Endothelial cell of umbilical vein (primary cell): Measurements from ENCODE around the gene CDH23. TPM values are rescaled to one million over a fixed set of nuclear protein-coding genes. Genes with fewer than 3 reads are reported as not detected.

Experiments
- BruUV-seq: library from RNA; stranded (reverse); fragments of 400-500 nt; replicated peaks from 2 replicates; lab custom pipeline; 2021; lab: Mats Ljungman, UMichigan
- CTCF ChIA-PET: fragments of 300-600, 350-600 bp; sonication (Branson Sonifier 250); formaldehyde crosslinking; loops from one replicate; lab custom pipeline; 2021; ENCODE audit warnings: antibody characterized with exemption, inconsistent platforms; lab: Charles Lee
- POLR2A ChIA-PET: fragments of 300-600, 350-600 bp; sonication (Branson Sonifier 250); formaldehyde crosslinking; loops from one replicate; lab custom pipeline; 2021; ENCODE audit warnings: antibody characterized with exemption, inconsistent platforms; lab: Charles Lee
- DNase-seq: peaks from one replicate; pipeline ENCODE4 v3.0.0-alpha.2; 2011; ENCODE audit warnings: low read depth, low spot score
- FAIRE-seq: peaks from 2 replicates; lab custom pipeline; 2011; peaks lifted over from hg19 to GRCh38; lab: Jason Lieb, UNC
- H2AFZ ChIP-seq: 2 replicates; pipeline ENCODE4 v1.6.0; 2012; ENCODE audit warnings: low read depth, low read length, control low read depth, inconsistent platforms
- H3K27ac ChIP-seq: 2 replicates; pipeline ENCODE4 v1.5.1; 2011; ENCODE audit warnings: low read depth, mild to moderate bottlenecking, control low read depth, low read length, moderate library complexity; ENCODE audit not compliant: insufficient read depth
- H3K27me3 ChIP-seq, 2 experiments: 2 replicates each; pipeline versions ENCODE4 v1.6.0 to v1.6.1; 2011; ENCODE audit warnings: low read length in 2 of 2, mixed read lengths in 1 of 2; ENCODE audit not compliant: control insufficient read depth in 2 of 2, insufficient read depth in 2 of 2
- H3K36me3 ChIP-seq, 2 experiments: 2 replicates in 1 of 2; 3 replicates in 1 of 2; pipeline ENCODE4 v1.5.1; 2011; ENCODE audit warnings: low read length in 2 of 2, mild to moderate bottlenecking in 1 of 2, moderate library complexity in 1 of 2; ENCODE audit not compliant: control insufficient read depth in 2 of 2, insufficient read depth in 2 of 2; ENCODE audit errors: extremely low read depth in 1 of 2
- H3K4me1 ChIP-seq: 3 replicates; pipeline ENCODE4 v1.5.1; 2011; ENCODE audit warnings: mild to moderate bottlenecking, low read length; ENCODE audit not compliant: control insufficient read depth, insufficient read depth; ENCODE audit errors: extremely low read depth
- H3K4me2 ChIP-seq: 2 replicates; pipeline ENCODE4 v1.6.1; 2011; ENCODE audit warnings: low read length, control low read depth, mixed read lengths; ENCODE audit not compliant: insufficient read depth
- H3K4me3 ChIP-seq, 3 experiments: fragments of 200-600 bp in 1 of 3; sonication (generic), shearing (Covaris generic) in 1 of 3; replicated peaks in 1 of 3; 2 replicates each; pipeline ENCODE4 v1.5.1; 2011 to 2016; ENCODE audit warnings: control low read depth in 3 of 3, low read length in 3 of 3, mild to moderate bottlenecking in 2 of 3, inconsistent platforms in 1 of 3, low read depth in 1 of 3, moderate library complexity in 1 of 3; ENCODE audit not compliant: insufficient read depth in 1 of 3
- H3K79me2 ChIP-seq: 2 replicates; pipeline ENCODE4 v1.6.0; 2012; ENCODE audit warnings: low read length, inconsistent platforms; ENCODE audit not compliant: control insufficient read depth, insufficient read depth
- H3K9ac ChIP-seq: replicated peaks from 2 replicates; pipeline ENCODE3; 2011; ENCODE audit warnings: low read length, control low read depth; ENCODE audit not compliant: insufficient read depth; ENCODE audit errors: extremely low read depth
- H3K9me1 ChIP-seq: replicated peaks from 3 replicates; pipeline ENCODE4 v1.6.0; 2011; ENCODE audit warnings: mild to moderate bottlenecking, low read length; ENCODE audit not compliant: control insufficient read depth, insufficient read depth; ENCODE audit errors: extremely low read depth
- H3K9me3 ChIP-seq: replicated peaks from 2 replicates; pipeline ENCODE4 v1.5.1; 2012; ENCODE audit warnings: low read length, inconsistent platforms; ENCODE audit not compliant: control insufficient read depth, insufficient read depth
- H4K20me1 ChIP-seq: replicated peaks from 2 replicates; pipeline ENCODE3; 2011; ENCODE audit warnings: mild to moderate bottlenecking, low read length; ENCODE audit not compliant: control insufficient read depth, insufficient read depth; ENCODE audit errors: extremely low read depth
- FOS ChIP-seq: IDR thresholded peaks from 2 replicates; pipeline ENCODE4 v1.6.1; 2011; ENCODE audit warnings: mild to moderate bottlenecking, low read length, moderate library complexity, borderline replicate concordance; ENCODE audit not compliant: insufficient read depth
- GATA2 ChIP-seq: IDR thresholded peaks from 2 replicates; pipeline ENCODE4 v1.7.0; 2011; ENCODE audit warnings: low read depth, mild to moderate bottlenecking, moderate library complexity, mixed read lengths, low read length; ENCODE audit not compliant: insufficient read length, insufficient read depth
- JUN ChIP-seq: IDR thresholded peaks from 2 replicates; pipeline ENCODE4 v1.6.1; 2011; ENCODE audit warnings: borderline replicate concordance, low read depth; ENCODE audit not compliant: insufficient read length, insufficient read depth
- POLR2A ChIP-seq: IDR thresholded peaks from 2 replicates; pipeline ENCODE4 v1.6.1; 2012; ENCODE audit warnings: low read depth, mild to moderate bottlenecking, control low read depth, low read length
- POLR2AphosphoS5 ChIP-seq: IDR thresholded peaks from 2 replicates; pipeline ENCODE4 v1.6.1; 2012; ENCODE audit warnings: low read depth, mild to moderate bottlenecking, control low read depth, low read length, moderate library complexity; ENCODE audit not compliant: insufficient read depth
- dilution Hi-C: fragments of 300-500 bp; cut with MboI; formaldehyde crosslinking; loops from one replicate; pipeline ENCODE4 v1.15.0; 2019; ENCODE audit warnings: low sequenced_read_pairs; ENCODE audit not compliant: extremely low pct_ligation_motif_present
- intact Hi-C: fragments of 100-400 bp; cut with micrococcal nuclease; formaldehyde crosslinking; loops from one replicate; pipeline ENCODE4 v1.10.0; 2022
- polyA plus RNA-seq, 4 experiments: library from polyadenylated mRNA; depleted of rRNA in 3 of 4; stranded (reverse) in 3 of 4; unstranded in 1 of 4; fragments of >200 nt; gene quantifications; 2 replicates each; pipeline versions ENCODE4 v1.2.1 to v1.2.3, GENCODE V29; 2011 to 2012; ENCODE audit warnings: missing spikeins in 1 of 4
- total RNA-seq: library from RNA; stranded (reverse); gene quantifications from 2 replicates; pipeline ENCODE4 v1.2.3, GENCODE V29; 2021
- TF ChIP-seq, protein P1 (sequence below): IDR thresholded peaks from 2 replicates; pipeline ENCODE4 v1.6.1; 2011; ENCODE audit not compliant: insufficient read depth, insufficient read length

Gene CDH23
- total and polyA plus RNA-seq, 2 donors (not counting 3 experiments of a cell fraction or from before 2014, with no cell fraction given), result not detected

DNA sequence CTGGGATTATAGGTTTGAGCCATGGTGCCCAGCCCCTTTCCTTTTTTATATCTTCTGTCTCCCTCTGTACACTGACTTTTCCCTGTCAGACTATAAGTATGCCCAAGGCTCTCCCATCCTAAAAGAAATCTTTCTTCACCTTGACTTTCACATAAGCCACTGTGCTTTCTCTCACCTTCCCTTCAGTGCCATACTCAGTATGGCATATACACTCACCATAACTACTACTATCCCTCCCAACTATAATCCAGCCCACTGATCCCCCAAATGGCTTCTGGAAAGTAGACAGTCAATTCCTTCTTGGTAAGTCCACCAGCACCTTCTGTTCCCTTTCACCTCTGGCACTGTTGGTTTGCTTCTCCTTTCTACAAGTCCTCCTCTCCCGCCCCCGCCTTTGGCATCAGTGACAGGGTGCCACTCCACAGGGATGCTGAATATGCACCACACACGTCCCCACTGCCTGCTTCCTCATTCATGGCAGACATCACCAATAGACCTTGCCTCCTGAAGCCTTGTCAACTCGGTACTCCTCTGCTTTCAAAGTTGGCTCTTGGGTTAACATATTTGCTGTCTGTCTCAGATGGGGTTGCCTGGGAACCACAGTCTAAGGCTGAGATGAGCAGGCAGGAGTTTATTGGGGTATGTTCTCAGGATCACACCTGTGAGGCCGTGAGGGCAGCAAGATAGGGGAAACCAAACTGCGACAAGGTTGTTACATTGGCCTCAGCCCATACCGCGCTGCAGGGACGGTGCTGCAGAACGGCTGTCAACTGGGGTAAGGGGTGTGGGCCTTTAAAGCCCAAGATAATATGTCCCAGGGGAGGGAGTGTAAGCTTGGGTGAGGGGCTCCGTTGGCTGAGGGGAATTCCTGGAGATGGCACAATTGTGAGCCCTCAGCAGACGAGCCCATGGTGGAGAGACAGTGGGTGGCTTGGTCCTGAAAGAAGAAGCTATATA lies 461.5 kb downstream of the CDH23 start:
- ChIA-PET POLR2A (no interaction called here), CTCF (interaction anchor here (2.1 to 4.0 kb wide), 3 partner anchors 14 to 38 kb away, joined by 5 to 41 read pairs (median 16); no protein-coding TSS in a partner anchor)
- no peak for TF ChIP-seq FOS
- TF ChIP-seq GATA2, result no peak
- H3K27ac ChIP-seq, result no peak overlapping the region
- peaks cover 19% of the 10 kb centered on the region for H3K4me1 ChIP-seq
- DNase-seq (no peak), FAIRE-seq (no peak)
- H3K9me3 ChIP-seq, result no peaks in the 10 kb centered on the region
- H3K4me2 ChIP-seq, result no peak overlapping the region
- H3K36me3 ChIP-seq, result no peaks in the 10 kb centered on the region
- H2AFZ ChIP-seq, result no peak overlapping the region
- no peak overlapping the region for H3K9ac ChIP-seq
- H3K9me1 ChIP-seq, result no peaks in the 10 kb centered on the region
- dilution Hi-C loops, result no loop called here
- no TSS peak for BruUV-seq
- no peaks in the 10 kb centered on the region for H3K27me3 ChIP-seq
- intact Hi-C loops, result no loop called here
- no peak overlapping the region for H3K4me3 ChIP-seq
- no peaks in the 10 kb centered on the region for H4K20me1 ChIP-seq
- no peaks in the 10 kb centered on the region for H3K79me2 ChIP-seq

- FAIRE-seq, result peak; percentile 99
- no peaks in the 10 kb centered on the region for H3K9me1 ChIP-seq
- peak overlapping the region; percentile 11 for H3K4me2 ChIP-seq
- H3K9ac ChIP-seq, result peak overlapping the region; percentile 67
- intact Hi-C loops (loop anchor here (1.0 kb wide), 2 partner anchors 9 to 28 kb away; partner anchors contain the start of gene PSAP), dilution Hi-C loops (no loop called here)
- POLR2A ChIA-PET, result interaction anchor here (0.6 to 2.8 kb wide), 4 partner anchors 10 to 45 kb away, joined by 3 to 44 read pairs (median 4); partner anchors contain the start of gene PSAP
- no peaks in the 10 kb centered on the region for H3K27me3 ChIP-seq
- H3K36me3 ChIP-seq, result no peaks in the 10 kb centered on the region
- peaks cover 19% of the 10 kb centered on the region for H3K4me1 ChIP-seq
- CTCF ChIA-PET, result interaction anchor here (0.7 to 4.0 kb wide), 7 partner anchors 9 to 188 kb away, joined by 3 to 41 read pairs (median 11); partner anchors contain the start of gene PSAP
- H3K27ac ChIP-seq, result peak overlapping the region; percentile 93
- no peaks in the 10 kb centered on the region for H3K79me2 ChIP-seq
- H4K20me1 ChIP-seq, result no peaks in the 10 kb centered on the region
- no peaks in the 10 kb centered on the region for H3K9me3 ChIP-seq
- no peak overlapping the region for H3K4me3 ChIP-seq
- BruUV-seq, result TSS peak; percentile 99
- peak; percentile 98 for DNase-seq
- TF ChIP-seq FOS (peak; percentile 98), GATA2 (peak; percentile 82), POLR2A (peak; percentile 52), JUN (peak; percentile 82), POLR2AphosphoS5 (peak; percentile 65)
- TF ChIP-seq, protein P1, sequence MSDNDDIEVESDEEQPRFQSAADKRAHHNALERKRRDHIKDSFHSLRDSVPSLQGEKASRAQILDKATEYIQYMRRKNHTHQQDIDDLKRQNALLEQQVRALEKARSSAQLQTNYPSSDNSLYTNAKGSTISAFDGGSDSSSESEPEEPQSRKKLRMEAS, result no peak
- H2AFZ ChIP-seq, result peak overlapping the region; percentile 79
Observed at GRCh38 chr10:71860243-71861029, 463.7 kb downstream of the CDH23 start.
